Measurements from ENCODE around the gene CFAP73. TPM values are rescaled to one million over a fixed set of nuclear protein-coding genes. Genes with fewer than 3 reads are reported as not detected.
A peak's percentile ranks its signal among the peaks of the same experiment; 100 is the strongest.

The CFAP73 gene
- total RNA-seq, 1 donor, result not detected

DNA sequence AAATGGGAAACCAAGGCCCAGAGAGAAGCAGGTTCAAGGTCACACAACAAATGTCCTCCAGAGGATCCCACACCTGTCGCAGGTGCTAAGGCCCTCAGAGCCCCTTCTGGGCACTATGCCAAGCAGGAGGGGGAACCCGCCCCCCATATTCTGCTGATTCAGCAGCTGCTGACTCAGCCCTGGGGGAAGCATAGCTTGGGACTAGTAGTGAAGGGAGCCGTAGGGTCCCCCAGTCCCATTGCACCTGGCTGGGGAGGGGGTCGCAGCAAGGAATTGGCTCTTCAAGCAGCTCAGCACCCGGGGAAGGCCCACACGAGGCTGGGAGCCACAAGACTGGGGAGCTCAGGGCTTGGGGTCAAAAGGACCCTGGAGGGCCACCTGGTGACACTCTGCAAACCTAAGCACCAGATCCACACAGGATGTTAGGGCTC lies 15.0 kb upstream of the CFAP73 start:
- H2AFZ ChIP-seq (ENCODE audit: low read length), result no peak overlapping the region
- H3K79me2 ChIP-seq (ENCODE audit: insufficient read depth, low read length), result no peaks in the 10 kb centered on the region
- H3K36me3 ChIP-seq (ENCODE audit: insufficient read depth, low read length), result no peaks in the 10 kb centered on the region
- no peaks in the 10 kb centered on the region for H4K20me1 ChIP-seq (ENCODE audit: insufficient read depth, low read length)
- H3K27ac ChIP-seq (ENCODE audit: low read depth, low read length), result no peak overlapping the region
- TF ChIP-seq, protein P1, sequence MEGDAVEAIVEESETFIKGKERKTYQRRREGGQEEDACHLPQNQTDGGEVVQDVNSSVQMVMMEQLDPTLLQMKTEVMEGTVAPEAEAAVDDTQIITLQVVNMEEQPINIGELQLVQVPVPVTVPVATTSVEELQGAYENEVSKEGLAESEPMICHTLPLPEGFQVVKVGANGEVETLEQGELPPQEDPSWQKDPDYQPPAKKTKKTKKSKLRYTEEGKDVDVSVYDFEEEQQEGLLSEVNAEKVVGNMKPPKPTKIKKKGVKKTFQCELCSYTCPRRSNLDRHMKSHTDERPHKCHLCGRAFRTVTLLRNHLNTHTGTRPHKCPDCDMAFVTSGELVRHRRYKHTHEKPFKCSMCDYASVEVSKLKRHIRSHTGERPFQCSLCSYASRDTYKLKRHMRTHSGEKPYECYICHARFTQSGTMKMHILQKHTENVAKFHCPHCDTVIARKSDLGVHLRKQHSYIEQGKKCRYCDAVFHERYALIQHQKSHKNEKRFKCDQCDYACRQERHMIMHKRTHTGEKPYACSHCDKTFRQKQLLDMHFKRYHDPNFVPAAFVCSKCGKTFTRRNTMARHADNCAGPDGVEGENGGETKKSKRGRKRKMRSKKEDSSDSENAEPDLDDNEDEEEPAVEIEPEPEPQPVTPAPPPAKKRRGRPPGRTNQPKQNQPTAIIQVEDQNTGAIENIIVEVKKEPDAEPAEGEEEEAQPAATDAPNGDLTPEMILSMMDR (IDR thresholded peaks at IDR 0.05; ENCODE audit: extremely low read depth, low read depth, low read length), result no peak
- peak; percentile 51 for DNase-seq (ENCODE audit: insufficient read length, low spot score, missing footprints)
- no peaks in the 10 kb centered on the region for H3K4me1 ChIP-seq (ENCODE audit: insufficient read depth, low read length)
- H3K27me3 ChIP-seq (ENCODE audit: insufficient read depth, low read length), result no peaks in the 10 kb centered on the region
- no peak overlapping the region for H3K4me2 ChIP-seq (ENCODE audit: insufficient read depth, low read length)
- no peak overlapping the region for H3K4me3 ChIP-seq (ENCODE audit: insufficient read depth, low read length)
- H3K9me3 ChIP-seq (ENCODE audit: low read depth, low read length), result no peaks in the 10 kb centered on the region

DNA sequence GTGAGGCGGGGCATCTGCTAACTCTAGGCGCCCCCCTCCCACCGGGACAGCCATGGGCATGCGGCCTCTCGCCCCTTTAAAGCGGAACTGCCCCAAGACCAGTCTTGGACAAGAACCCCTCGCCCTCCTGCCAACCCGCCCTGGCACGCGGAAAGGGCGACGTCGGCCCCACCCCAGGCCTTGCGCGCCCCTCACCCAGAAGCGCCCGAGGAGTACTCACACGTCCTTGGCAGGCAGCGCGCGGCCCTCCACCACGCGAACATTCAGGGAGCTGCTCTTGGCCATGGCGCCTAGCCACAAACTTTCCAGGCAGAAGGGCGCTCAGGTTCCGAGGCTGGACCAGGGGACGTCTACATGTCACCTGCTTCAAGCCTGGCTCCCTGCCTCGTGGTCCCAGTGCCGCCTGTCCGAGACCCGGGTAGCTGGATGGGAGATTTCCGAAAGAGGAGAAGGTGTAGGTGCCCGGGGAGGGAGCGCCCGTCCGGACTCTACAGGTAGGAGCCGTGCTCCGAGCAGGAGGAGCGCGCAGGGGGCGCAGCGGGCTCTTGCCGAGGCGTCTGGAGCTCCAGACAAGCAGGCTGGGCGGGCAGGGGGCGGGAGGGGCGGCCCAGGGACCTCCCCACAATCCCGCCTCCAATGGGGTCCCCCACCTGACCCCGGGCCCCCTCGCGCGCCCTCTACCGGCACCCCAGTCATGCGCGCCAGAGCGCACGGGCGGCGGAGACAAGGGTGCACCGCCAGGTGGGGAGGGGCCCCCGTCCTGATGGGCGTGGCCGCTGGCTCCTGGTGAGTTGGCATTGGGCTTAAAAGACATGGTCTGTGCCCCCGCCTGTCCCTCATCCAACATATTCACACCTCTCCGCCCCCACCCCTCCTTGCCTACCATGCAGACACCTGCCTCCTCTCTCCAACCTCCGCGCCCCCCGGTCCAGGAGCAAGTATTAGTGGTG lies 14.1 kb upstream of the CFAP73 start, which contains the start of gene RASAL1:
Gene RASAL1, minus strand, starts transcription at position 584 of the 950 bp plus-strand sequence. Its CDS starts 299 bp downstream, at position 285.
- H3K79me2 ChIP-seq (ENCODE audit: insufficient read depth, low read length), result no peaks in the 10 kb centered on the region
- H3K27ac ChIP-seq (ENCODE audit: low read depth, low read length), result no peak within 1 kb of the TSS
- H3K27me3 ChIP-seq (ENCODE audit: insufficient read depth, low read length), result no peaks in the 10 kb centered on the region
- H3K4me2 ChIP-seq (ENCODE audit: insufficient read depth, low read length), result no peak within 1 kb of the TSS
- H3K36me3 ChIP-seq (ENCODE audit: insufficient read depth, low read length), result no peaks in the 10 kb centered on the region
- H4K20me1 ChIP-seq (ENCODE audit: insufficient read depth, low read length), result no peaks in the 10 kb centered on the region
- no peaks in the 10 kb centered on the region for H3K9me3 ChIP-seq (ENCODE audit: low read depth, low read length)
- H3K4me3 ChIP-seq (ENCODE audit: insufficient read depth, low read length), result no peak within 1 kb of the TSS
- peak; percentile 66 for DNase-seq (ENCODE audit: insufficient read length, low spot score, missing footprints)
- no peak within 1 kb of the TSS for H2AFZ ChIP-seq (ENCODE audit: low read length)
- H3K4me1 ChIP-seq (ENCODE audit: insufficient read depth, low read length), result no peaks in the 10 kb centered on the region
- TF ChIP-seq, protein P1 (IDR thresholded peaks at IDR 0.05; ENCODE audit: extremely low read depth, low read depth, low read length), result no peak

DNA sequence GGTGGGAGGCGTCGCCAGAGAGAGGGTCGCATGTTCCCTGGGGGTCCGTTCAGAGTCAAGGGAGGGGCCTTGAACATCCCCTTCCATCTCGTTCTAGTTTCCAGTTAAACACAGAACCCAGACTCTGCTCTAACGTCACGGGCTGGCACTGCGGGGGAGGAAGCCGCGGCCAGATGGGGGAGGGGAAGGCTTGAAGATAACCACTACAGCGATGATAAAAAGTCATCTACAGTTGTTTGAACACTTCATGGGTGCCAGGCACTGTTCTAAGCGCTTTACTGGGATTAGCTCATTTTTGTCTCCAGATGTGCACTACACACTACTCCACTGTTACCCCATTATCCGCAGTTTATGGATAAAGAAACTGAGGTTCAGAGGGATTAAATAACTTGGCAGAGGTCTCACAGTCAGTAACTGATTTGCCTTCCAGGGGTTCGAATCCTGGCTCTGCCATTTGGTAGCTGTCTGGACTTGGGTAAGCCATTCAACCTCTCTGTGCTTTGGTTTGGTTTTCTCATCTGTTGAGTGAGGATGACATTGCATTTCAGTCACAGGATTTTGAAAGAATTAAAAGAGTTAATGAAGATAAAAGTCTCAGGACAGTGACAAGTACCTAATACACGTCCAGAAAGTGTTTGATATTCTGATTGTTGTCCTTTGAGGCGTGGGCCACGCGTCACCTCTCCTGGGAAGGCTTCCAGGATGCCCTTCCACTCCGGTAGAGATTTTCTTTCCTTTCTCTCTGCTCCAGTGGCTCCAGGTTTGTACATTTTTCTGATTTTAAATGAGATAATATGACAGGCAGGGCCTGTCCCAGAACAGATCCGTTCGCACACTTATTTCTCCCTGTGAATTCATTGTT lies 13.2 kb upstream of the CFAP73 start:
- peak; percentile 72 for DNase-seq (ENCODE audit: insufficient read length, low spot score, missing footprints)
- H3K4me2 ChIP-seq (ENCODE audit: insufficient read depth, low read length), result no peak overlapping the region
- H3K79me2 ChIP-seq (ENCODE audit: insufficient read depth, low read length), result no peaks in the 10 kb centered on the region
- no peaks in the 10 kb centered on the region for H3K27me3 ChIP-seq (ENCODE audit: insufficient read depth, low read length)
- H4K20me1 ChIP-seq (ENCODE audit: insufficient read depth, low read length), result no peaks in the 10 kb centered on the region
- H3K4me1 ChIP-seq (ENCODE audit: insufficient read depth, low read length), result no peaks in the 10 kb centered on the region
- no peak overlapping the region for H3K4me3 ChIP-seq (ENCODE audit: insufficient read depth, low read length)
- no peak overlapping the region for H2AFZ ChIP-seq (ENCODE audit: low read length)
- H3K9me3 ChIP-seq (ENCODE audit: low read depth, low read length), result no peaks in the 10 kb centered on the region
- TF ChIP-seq, protein P1 (IDR thresholded peaks at IDR 0.05; ENCODE audit: extremely low read depth, low read depth, low read length), result no peak
- H3K27ac ChIP-seq (ENCODE audit: low read depth, low read length), result no peak overlapping the region
- no peaks in the 10 kb centered on the region for H3K36me3 ChIP-seq (ENCODE audit: insufficient read depth, low read length)
